DND-41 (cell line): ENCODE measurements around the gene KATNAL2.

ENCODE experiments used
- CTCF ChIP-seq: IDR thresholded peaks from 2 replicates; pipeline ENCODE4 v1.5.1; 2012; ENCODE audit warnings: borderline replicate concordance, low read length, moderate library complexity, mild to moderate bottlenecking; ENCODE audit not compliant: poor library complexity, severe bottlenecking; ENCODE audit errors: extremely low read depth
- EZH2 ChIP-seq: IDR thresholded peaks from 3 replicates; pipeline ENCODE4 v1.6.1; 2012; ENCODE audit warnings: borderline replicate concordance, low read depth, mild to moderate bottlenecking, moderate library complexity, low read length, inconsistent platforms; ENCODE audit not compliant: severe bottlenecking

DNA sequence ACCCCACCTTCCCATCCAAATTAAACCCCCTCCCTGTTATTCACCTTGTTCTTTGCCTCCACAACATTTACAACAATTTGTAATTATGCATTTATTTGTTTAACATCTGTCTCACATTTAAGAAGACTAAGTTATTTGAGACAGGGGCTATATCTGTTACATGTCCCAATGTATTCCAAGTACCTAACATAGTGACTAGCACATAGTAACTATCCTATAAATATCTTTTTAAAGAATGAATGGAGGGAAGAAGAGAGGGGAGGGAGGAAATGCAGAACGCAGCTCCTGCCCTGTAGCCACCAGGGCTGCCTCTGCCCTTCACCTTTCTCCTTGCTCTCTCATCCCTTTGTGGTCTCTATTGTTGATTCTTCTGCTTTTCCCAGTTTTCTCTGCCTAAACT is 192.3 kb downstream of the KATNAL2 start:
- TF ChIP-seq CTCF (no peak), EZH2 (no peak)
